Stomach (tissue), 4 donors: ENCODE results near the gene SNAP91.

Experiments used
- POLR2A ChIP-seq, 4 donors: fragments of 450-650 bp; IDR thresholded peaks; one replicate each; pipeline ENCODE4 v1.6.1; 2016; ENCODE audit warnings: antibody characterized with exemption in 4 of 4, control low read depth in 2 of 4, mild to moderate bottlenecking in 1 of 4, moderate library complexity in 1 of 4
- POLR2AphosphoS5 ChIP-seq, 3 donors: sonication (generic); formaldehyde crosslinking; IDR thresholded peaks; one replicate each; pipeline ENCODE4 v1.6.1; 2016; ENCODE audit warnings: antibody characterized with exemption in 3 of 3
- TF ChIP-seq, protein P1 (sequence below), 7 experiments: fragments of 450-650 bp in 4 of 7; fragments of 200-600 bp in 3 of 7; sonication (generic) in 3 of 7; IDR thresholded peaks; one replicate each; pipeline ENCODE4 v1.5.1; 2016 to 2019; ENCODE audit warnings: antibody characterized with exemption in 7 of 7, control low read depth in 2 of 7, mild to moderate bottlenecking in 1 of 7

DNA sequence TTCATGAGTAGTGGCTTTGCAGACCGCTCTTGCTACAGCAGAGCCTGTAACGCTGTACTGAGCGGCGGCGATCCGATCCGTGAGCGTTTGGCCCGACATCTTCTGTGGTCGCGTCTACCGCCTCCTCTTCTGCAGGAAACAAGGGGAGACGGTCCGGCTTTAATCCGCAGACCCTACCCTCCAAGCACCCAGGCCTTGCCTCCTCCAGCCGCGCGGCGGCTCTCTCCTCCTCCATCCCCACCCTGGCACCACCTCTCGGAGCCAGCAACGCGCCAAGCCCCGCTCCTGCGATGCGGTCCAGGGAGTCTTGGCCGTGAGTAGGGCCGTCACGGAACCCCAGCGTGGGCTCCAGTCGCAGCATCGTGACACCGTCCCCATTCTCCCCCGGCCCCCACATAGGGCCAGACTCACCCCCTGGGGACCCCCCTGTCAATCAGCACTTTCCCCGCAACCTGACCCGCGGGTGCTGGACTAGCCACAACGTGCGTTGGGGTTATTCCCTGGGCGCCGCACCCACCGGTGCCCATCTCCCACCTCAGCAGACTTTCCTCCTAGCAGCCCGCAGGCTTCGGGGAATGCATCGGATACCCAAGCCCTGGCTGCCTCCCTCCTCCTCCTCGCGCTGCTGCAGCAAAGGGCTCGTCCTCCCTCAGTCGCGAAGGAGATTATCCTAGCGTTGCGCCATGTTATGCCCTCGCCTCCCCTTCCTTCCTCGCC lies 914 bp downstream of the SNAP91 start:
- TF ChIP-seq, protein P1, sequence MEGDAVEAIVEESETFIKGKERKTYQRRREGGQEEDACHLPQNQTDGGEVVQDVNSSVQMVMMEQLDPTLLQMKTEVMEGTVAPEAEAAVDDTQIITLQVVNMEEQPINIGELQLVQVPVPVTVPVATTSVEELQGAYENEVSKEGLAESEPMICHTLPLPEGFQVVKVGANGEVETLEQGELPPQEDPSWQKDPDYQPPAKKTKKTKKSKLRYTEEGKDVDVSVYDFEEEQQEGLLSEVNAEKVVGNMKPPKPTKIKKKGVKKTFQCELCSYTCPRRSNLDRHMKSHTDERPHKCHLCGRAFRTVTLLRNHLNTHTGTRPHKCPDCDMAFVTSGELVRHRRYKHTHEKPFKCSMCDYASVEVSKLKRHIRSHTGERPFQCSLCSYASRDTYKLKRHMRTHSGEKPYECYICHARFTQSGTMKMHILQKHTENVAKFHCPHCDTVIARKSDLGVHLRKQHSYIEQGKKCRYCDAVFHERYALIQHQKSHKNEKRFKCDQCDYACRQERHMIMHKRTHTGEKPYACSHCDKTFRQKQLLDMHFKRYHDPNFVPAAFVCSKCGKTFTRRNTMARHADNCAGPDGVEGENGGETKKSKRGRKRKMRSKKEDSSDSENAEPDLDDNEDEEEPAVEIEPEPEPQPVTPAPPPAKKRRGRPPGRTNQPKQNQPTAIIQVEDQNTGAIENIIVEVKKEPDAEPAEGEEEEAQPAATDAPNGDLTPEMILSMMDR (IDR thresholded peaks at IDR 0.05), result no peak
- TF ChIP-seq POLR2AphosphoS5 (IDR thresholded peaks at IDR 0.05), result no peak
- no peak for TF ChIP-seq POLR2A (IDR thresholded peaks at IDR 0.05)
